ENCODE data around the gene GBF1. TPM values are rescaled to one million over a fixed set of nuclear protein-coding genes. Genes with fewer than 3 reads are reported as not detected.

GBF1 gene
- total and polyA plus RNA-seq, 2 donors (not counting 1 experiment from before 2014, with no cell fraction given), result 20.8 to 39.3 TPM

DNA sequence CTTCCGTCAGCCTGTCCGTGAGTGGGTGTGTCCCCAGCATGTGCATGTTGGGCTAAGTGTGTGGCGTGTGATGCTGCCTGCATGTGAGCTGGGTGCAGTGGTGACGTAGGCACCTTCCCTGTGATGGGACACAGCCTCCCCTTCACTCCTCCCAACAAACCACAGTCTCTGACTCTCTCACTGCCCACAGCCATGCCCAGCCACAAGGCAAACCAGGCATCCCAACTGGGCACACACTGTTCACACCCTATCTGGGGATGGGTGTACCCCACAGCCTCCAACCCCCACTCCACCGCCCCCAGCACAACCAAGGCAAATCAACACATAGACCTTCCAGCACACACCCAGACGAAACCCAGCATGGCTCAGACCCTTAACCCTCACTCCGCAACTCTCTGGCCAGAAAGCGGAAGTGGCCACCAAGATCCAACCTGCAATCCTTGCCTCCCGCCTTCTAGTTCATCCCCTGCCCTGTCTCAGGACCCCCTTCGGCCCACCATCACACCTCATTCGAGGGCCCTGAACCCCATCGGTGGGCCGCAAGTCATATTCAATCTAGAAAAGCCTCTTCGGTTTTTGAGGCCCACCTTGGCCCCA is 162.9 kb downstream of the GBF1 start:
- Mint-ChIP-seq H3K4me3 (peak overlapping the region; percentile 72), H3K27me3 (peaks cover 43% of the 10 kb centered on the region), H3K27ac (peak overlapping the region; percentile 42), H3K9me3 (ENCODE audit: insufficient read depth) (no peaks in the 10 kb centered on the region), H3K4me1 (peaks cover 34% of the 10 kb centered on the region)
- ChIA-PET CTCF (interaction anchor here (1.9 kb wide), 1 partner anchor 10 kb away, joined by 7 read pairs; no protein-coding TSS in a partner anchor), POLR2A (interaction anchor here (0.6 kb wide), 1 partner anchor 277 kb away, joined by 4 read pairs; no protein-coding TSS in a partner anchor)
- intact Hi-C loops (cut with micrococcal nuclease), result no loop called here
- ATAC-seq (ENCODE audit: low read depth), result no peak
- peaks cover 0 to 3% of the 10 kb centered on the region in 2 experiments for H3K36me3 ChIP-seq (replicated peaks in 1 of 2; ENCODE audit: control extremely low read depth in 1 of 2, control insufficient read depth in 1 of 2, extremely low read depth in 1 of 2, insufficient read depth in 2 of 2, low read length in 1 of 2)
- TF ChIP-seq, protein P1, sequence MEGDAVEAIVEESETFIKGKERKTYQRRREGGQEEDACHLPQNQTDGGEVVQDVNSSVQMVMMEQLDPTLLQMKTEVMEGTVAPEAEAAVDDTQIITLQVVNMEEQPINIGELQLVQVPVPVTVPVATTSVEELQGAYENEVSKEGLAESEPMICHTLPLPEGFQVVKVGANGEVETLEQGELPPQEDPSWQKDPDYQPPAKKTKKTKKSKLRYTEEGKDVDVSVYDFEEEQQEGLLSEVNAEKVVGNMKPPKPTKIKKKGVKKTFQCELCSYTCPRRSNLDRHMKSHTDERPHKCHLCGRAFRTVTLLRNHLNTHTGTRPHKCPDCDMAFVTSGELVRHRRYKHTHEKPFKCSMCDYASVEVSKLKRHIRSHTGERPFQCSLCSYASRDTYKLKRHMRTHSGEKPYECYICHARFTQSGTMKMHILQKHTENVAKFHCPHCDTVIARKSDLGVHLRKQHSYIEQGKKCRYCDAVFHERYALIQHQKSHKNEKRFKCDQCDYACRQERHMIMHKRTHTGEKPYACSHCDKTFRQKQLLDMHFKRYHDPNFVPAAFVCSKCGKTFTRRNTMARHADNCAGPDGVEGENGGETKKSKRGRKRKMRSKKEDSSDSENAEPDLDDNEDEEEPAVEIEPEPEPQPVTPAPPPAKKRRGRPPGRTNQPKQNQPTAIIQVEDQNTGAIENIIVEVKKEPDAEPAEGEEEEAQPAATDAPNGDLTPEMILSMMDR (IDR thresholded peaks at IDR 0.05), result no peak
- peak; percentile 49 for TF ChIP-seq EZH2 (IDR thresholded peaks at IDR 0.05; ENCODE audit: borderline replicate concordance, insufficient read depth, low read depth, low read length, poor library complexity, severe bottlenecking)
- H2AFZ ChIP-seq (ENCODE audit: insufficient read depth, low read depth, low read length, poor library complexity, severe bottlenecking), result peak overlapping the region; percentile 42
- DNase-seq, result no peak
- H3K79me2 ChIP-seq (ENCODE audit: control insufficient read depth, insufficient read depth, low read length), result no peaks in the 10 kb centered on the region
- peak overlapping the region; percentile 84 for H3K4me2 ChIP-seq (replicated peaks; ENCODE audit: low read depth, low read length, poor library complexity, severe bottlenecking)
- peaks cover 18% of the 10 kb centered on the region for H4K20me1 ChIP-seq (ENCODE audit: control insufficient read depth, insufficient read depth, low read length, poor library complexity, severe bottlenecking)
- peak overlapping the region in 3 of 5 experiments; percentile 8 to 40 (median 39) for H3K4me3 ChIP-seq (ENCODE audit: control extremely low read depth in 1 of 5, extremely low read depth in 1 of 5, insufficient read depth in 1 of 5, low read depth in 2 of 5, low read length in 4 of 5)
- peak overlapping the region; percentile 35 for H3K9ac ChIP-seq (ENCODE audit: low read length)
- peaks cover 0 to 59% (median 35%) of the 10 kb centered on the region in 4 experiments for H3K27me3 ChIP-seq (replicated peaks in 1 of 4; ENCODE audit: control extremely low read depth in 1 of 4, control insufficient read depth in 3 of 4, insufficient read depth in 4 of 4, low read length in 3 of 4)
- peaks cover 26 to 33% of the 10 kb centered on the region in 2 donors for H3K4me1 ChIP-seq (ENCODE audit: control insufficient read depth in 2 of 2, insufficient read depth in 2 of 2, low read length in 2 of 2)
- H3K27ac ChIP-seq (ENCODE audit: low read length in 2 of 2), result no peak overlapping the region
- peaks cover 0 to 20% (median 0%) of the 10 kb centered on the region in 3 donors for H3K9me3 ChIP-seq (ENCODE audit: control extremely low read depth in 1 of 3, control insufficient read depth in 2 of 3, insufficient read depth in 1 of 3, low read length in 2 of 3)
- 81% methylated on average over 11 of the region's 14 CpGs for WGBS (ENCODE audit: insufficient coverage)
